IMR-90 (cell line): ENCODE measurements around the gene WEE2. TPM values are rescaled to one million over a fixed set of nuclear protein-coding genes. Genes with fewer than 3 reads are reported as not detected.

Experiments
- ATAC-seq: fragments of 200-7000 bp; cut with Tn5 transposase; 2 replicates; pipeline ENCODE4 v1.9.1; 2020; ENCODE audit warnings: low read depth, mild to moderate bottlenecking, moderate library complexity
- BruUV-seq: library from RNA; stranded (reverse); fragments of 400-500 nt; replicated peaks from 2 replicates; lab custom pipeline; 2021; lab: Mats Ljungman, UMichigan
- CTCF ChIA-PET: fragments of 300-600 bp; formaldehyde crosslinking; extraction: SDS; loops from one replicate; lab custom pipeline; 2021; ENCODE audit warnings: antibody characterized with exemption; lab: Yijun Ruan, JAX
- POLR2A ChIA-PET: fragments of 300-600 bp; sonication (Branson Sonifier 250); formaldehyde crosslinking; loops from one replicate; lab custom pipeline; 2022; ENCODE audit warnings: antibody characterized with exemption; ENCODE audit not compliant: unreplicated experiment; lab: Charles Lee
- DNase-seq: peaks from one replicate; pipeline ENCODE4 v3.0.0; 2013
- H2AFZ ChIP-seq: replicated peaks from 2 replicates; pipeline ENCODE3; 2013; ENCODE audit warnings: low read length, mild to moderate bottlenecking; ENCODE audit not compliant: poor library complexity
- H2AK5ac ChIP-seq: 2 replicates; pipeline ENCODE4 v1.6.1; 2013; ENCODE audit warnings: low read depth, low read length, inconsistent platforms
- H2AK9ac ChIP-seq: replicated peaks from 2 replicates; pipeline ENCODE3; 2013; ENCODE audit warnings: mild to moderate bottlenecking, low read depth, low read length, moderate library complexity; ENCODE audit not compliant: poor library complexity
- H2BK120ac ChIP-seq: 2 replicates; pipeline ENCODE4 v1.6.1; 2013; ENCODE audit warnings: low read depth, low read length, inconsistent platforms
- H2BK15ac ChIP-seq: 3 replicates; pipeline ENCODE4 v1.6.1; 2013; ENCODE audit warnings: low read depth, low read length, inconsistent platforms
- H2BK20ac ChIP-seq: 2 replicates; pipeline ENCODE4 v1.6.1; 2013; ENCODE audit warnings: low read depth, mild to moderate bottlenecking, inconsistent platforms, low read length, moderate library complexity
- H2BK5ac ChIP-seq: 2 replicates; pipeline ENCODE4 v1.6.1; 2013; ENCODE audit warnings: mild to moderate bottlenecking, low read depth, low read length, inconsistent platforms; ENCODE audit not compliant: poor library complexity, severe bottlenecking
- H3K14ac ChIP-seq: replicated peaks from 2 replicates; pipeline ENCODE4 v1.6.1; 2013; ENCODE audit warnings: low read depth, low read length, inconsistent platforms
- H3K18ac ChIP-seq: 2 replicates; pipeline ENCODE4 v1.6.1; 2013; ENCODE audit warnings: low read depth, low read length, control low read depth
- H3K23ac ChIP-seq: 2 replicates; pipeline ENCODE4 v1.6.1; 2013; ENCODE audit warnings: low read depth, low read length, inconsistent platforms
- H3K27ac ChIP-seq: 2 replicates; pipeline ENCODE4 v1.5.1; 2013; ENCODE audit warnings: mild to moderate bottlenecking, control low read depth, low read length; ENCODE audit not compliant: insufficient read depth
- H3K27me3 ChIP-seq: 2 replicates; pipeline ENCODE4 v1.6.1; 2013; ENCODE audit warnings: low read length; ENCODE audit not compliant: control insufficient read depth, insufficient read depth
- H3K36me3 ChIP-seq: 2 replicates; pipeline ENCODE4 v1.6.1; 2013; ENCODE audit warnings: low read length, mixed read lengths; ENCODE audit not compliant: control insufficient read depth, insufficient read depth
- H3K4ac ChIP-seq: 2 replicates; pipeline ENCODE4 v1.6.1; 2013; ENCODE audit warnings: low read depth, low read length, inconsistent platforms
- H3K4me1 ChIP-seq: 2 replicates; pipeline ENCODE4 v1.6.1; 2013; ENCODE audit warnings: low read length, mixed read lengths; ENCODE audit not compliant: control insufficient read depth, insufficient read depth
- H3K4me2 ChIP-seq: 2 replicates; pipeline ENCODE4 v1.6.1; 2013; ENCODE audit warnings: low read depth, mild to moderate bottlenecking, control low read depth, low read length, moderate library complexity
- H3K4me3 ChIP-seq: 2 replicates; pipeline ENCODE4 v1.5.1; 2013; ENCODE audit warnings: low read depth, mild to moderate bottlenecking, control low read depth, low read length, moderate library complexity; ENCODE audit not compliant: insufficient read depth
- H3K56ac ChIP-seq: 2 replicates; pipeline ENCODE4 v1.6.1; 2013; ENCODE audit warnings: low read length, inconsistent platforms; ENCODE audit not compliant: insufficient read depth; ENCODE audit errors: extremely low read depth
- H3K79me1 ChIP-seq, 2 experiments: 2 replicates each; pipeline ENCODE4 v1.6.1; 2013; ENCODE audit warnings: low read length in 2 of 2, inconsistent platforms in 1 of 2, low read depth in 1 of 2
- H3K9ac ChIP-seq: 2 replicates; pipeline ENCODE4 v1.6.1; 2013; ENCODE audit warnings: low read depth, low read length, control low read depth
- H3K9me1 ChIP-seq: 2 replicates; pipeline ENCODE4 v1.6.1; 2013; ENCODE audit warnings: low read length, inconsistent platforms; ENCODE audit not compliant: insufficient read depth
- H3K9me3 ChIP-seq: 2 replicates; pipeline ENCODE4 v1.6.1; 2013; ENCODE audit warnings: low read length; ENCODE audit not compliant: control insufficient read depth, insufficient read depth
- H4K20me1 ChIP-seq: 2 replicates; pipeline ENCODE4 v1.6.1; 2013; ENCODE audit warnings: low read length, inconsistent platforms; ENCODE audit not compliant: insufficient read depth
- H4K5ac ChIP-seq: 2 replicates; pipeline ENCODE4 v1.6.1; 2013; ENCODE audit warnings: mild to moderate bottlenecking, low read depth, low read length, control low read depth
- H4K8ac ChIP-seq, 2 experiments: 2 replicates each; pipeline ENCODE4 v1.6.1; 2013; ENCODE audit warnings: low read depth in 2 of 2, low read length in 2 of 2, control low read depth in 1 of 2, inconsistent platforms in 1 of 2
- H4K91ac ChIP-seq: 2 replicates; pipeline ENCODE4 v1.6.1; 2013; ENCODE audit warnings: low read depth, low read length, inconsistent platforms; ENCODE audit not compliant: insufficient read depth
- CEBPB ChIP-seq: IDR thresholded peaks from 2 replicates; pipeline ENCODE4 v1.6.1; 2012; ENCODE audit warnings: low read depth, low read length, improper control_type of control experiment
- CHD1 ChIP-seq: IDR thresholded peaks from 2 replicates; pipeline ENCODE4 v1.6.1; 2012; ENCODE audit warnings: low read depth, low read length, improper control_type of control experiment
- CTCF ChIP-seq: conservative IDR thresholded peaks from 2 replicates; pipeline ENCODE4 v1.5.1; 2012; ENCODE audit warnings: mild to moderate bottlenecking, low read depth, low read length, improper control_type of control experiment
- FOS ChIP-seq: fragments of 150-350 bp; IDR thresholded peaks from 2 replicates; pipeline ENCODE4 v1.6.1; 2016; ENCODE audit warnings: low read depth, low read length
- MAFK ChIP-seq: IDR thresholded peaks from 2 replicates; pipeline ENCODE4 v1.6.1; 2012; ENCODE audit warnings: low read depth, low read length, improper control_type of control experiment
- MAZ ChIP-seq: IDR thresholded peaks from 2 replicates; pipeline ENCODE4 v1.6.1; 2012; ENCODE audit warnings: low read depth, mild to moderate bottlenecking, low read length, improper control_type of control experiment, moderate library complexity, borderline replicate concordance
- MXI1 ChIP-seq: IDR thresholded peaks from 2 replicates; pipeline ENCODE4 v1.6.1; 2012; ENCODE audit warnings: low read depth, mild to moderate bottlenecking, low read length, moderate library complexity, borderline replicate concordance
- NFE2L2 ChIP-seq: fragments of 150-350 bp; IDR thresholded peaks from 2 replicates; pipeline ENCODE4 v1.6.1; 2016; ENCODE audit warnings: low read depth, mild to moderate bottlenecking, low read length
- POLR2A ChIP-seq: IDR thresholded peaks from 2 replicates; pipeline ENCODE4 v1.6.1; 2012; ENCODE audit warnings: mild to moderate bottlenecking, low read depth, low read length
- RAD21 ChIP-seq: IDR thresholded peaks from 2 replicates; pipeline ENCODE4 v1.6.1; 2012; ENCODE audit warnings: low read length, improper control_type of control experiment
- RCOR1 ChIP-seq: IDR thresholded peaks from 2 replicates; pipeline ENCODE4 v1.6.1; 2012; ENCODE audit warnings: mild to moderate bottlenecking, low read length, improper control_type of control experiment; ENCODE audit not compliant: insufficient replicate concordance
- RFX5 ChIP-seq: IDR thresholded peaks from 2 replicates; pipeline ENCODE4 v1.8.0; 2012; ENCODE audit warnings: low read depth, mild to moderate bottlenecking, low read length, moderate library complexity
- SMC3 ChIP-seq: fragments of 150-350 bp; IDR thresholded peaks from 2 replicates; pipeline ENCODE4 v1.6.1; 2016; ENCODE audit warnings: low read depth, mild to moderate bottlenecking, antibody characterized with exemption, low read length, moderate library complexity
- WGBS, 2 experiments: methylation state at CpG; one replicate each; pipeline versions ENCODE4 v1.1.5 to v1.1.7; 2013; ENCODE audit warnings: missing lambda C conversion rate in 2 of 2; ENCODE audit not compliant: insufficient read length in 1 of 2; ENCODE audit errors: extremely low coverage in 2 of 2; 5-methylcytosine and 5-hydroxymethylcytosine counted together
- dilution Hi-C: fragments of 300-500 bp; cut with HindIII; formaldehyde crosslinking; loops from one replicate; pipeline ENCODE4 v1.14.3; 2018; ENCODE audit warnings: low sequenced_read_pairs; ENCODE audit not compliant: unreplicated experiment
- in situ Hi-C: fragments of 300-500 bp; cut with MboI; formaldehyde crosslinking; loops from 3 replicates; pipeline ENCODE4 v1.14.3; 2019; ENCODE audit warnings: low sequenced_read_pairs, inconsistent platforms, mixed read lengths
- intact Hi-C: fragments of 100-400 bp; cut with micrococcal nuclease; formaldehyde crosslinking; loops from 2 replicates; pipeline ENCODE4 v1.10.0; 2022
- polyA plus RNA-seq, 3 experiments: library from polyadenylated mRNA; depleted of rRNA; stranded (reverse); fragments of >200 nt; gene quantifications; 2 replicates each; pipeline ENCODE4 v1.2.3, GENCODE V29; 2012; ENCODE audit warnings: low replicate concordance in 1 of 3
- total RNA-seq: library from RNA; depleted of rRNA; stranded (reverse); fragments of >200 nt; gene quantifications from 2 replicates; pipeline ENCODE4 v1.2.3, GENCODE V29; 2012
- TF ChIP-seq, protein P1 (sequence below): fragments of 150-350 bp; IDR thresholded peaks from 2 replicates; pipeline ENCODE4 v1.6.1; 2016; ENCODE audit warnings: low read depth, mild to moderate bottlenecking, low read length, moderate library complexity, borderline replicate concordance
- TF ChIP-seq, protein P2 (sequence below): fragments of 150-350 bp; IDR thresholded peaks from 2 replicates; pipeline ENCODE4 v1.6.1; 2017; ENCODE audit warnings: mild to moderate bottlenecking, antibody characterized with exemption, low read length, low read depth

The WEE2 gene
- total and polyA plus RNA-seq, 2 of the 4 experiments (the other 2 are of a cell fraction), result not detected

- H3K18ac ChIP-seq, result no peak overlapping the region
- H3K4me3 ChIP-seq, result no peak overlapping the region
- 55% methylated on average over 5 of the region's 27 CpGs; no CpG with 5 or more reads in 1 of the 2 experiments for WGBS, 2 experiments
- H3K9me3 ChIP-seq, result no peaks in the 10 kb centered on the region
- CTCF ChIA-PET, result no interaction called here
- H3K4me2 ChIP-seq, result no peak overlapping the region
- dilution Hi-C loops, result no loop called here
- POLR2A ChIA-PET, result no interaction called here
- intact Hi-C loops, result no loop called here
- peak overlapping the region; percentile 15 for H2AK9ac ChIP-seq
- no peaks in the 10 kb centered on the region for H3K27me3 ChIP-seq
- H3K4ac ChIP-seq, result no peak overlapping the region
- no peak overlapping the region for H3K14ac ChIP-seq
- H3K9ac ChIP-seq, result no peak overlapping the region
- no peak overlapping the region for H2BK20ac ChIP-seq
- 0 out of 2 replicates have a peak, but pooled peaks cover 3% of the 10 kb centered on the region for H3K9me1 ChIP-seq
- no peak overlapping the region for H2BK15ac ChIP-seq
- no TSS peak for BruUV-seq
- H3K36me3 ChIP-seq, result peaks cover 8% of the 10 kb centered on the region
- H3K79me1 ChIP-seq, result 0 out of 4 replicates have a peak, but pooled peaks cover 3 to 4% of the 10 kb centered on the region in 2 experiments
- no peak overlapping the region for H2BK120ac ChIP-seq
- DNase-seq (no peak), ATAC-seq (no peak)
- no peak overlapping the region for H2BK5ac ChIP-seq
- H3K4me1 ChIP-seq, result no peaks in the 10 kb centered on the region
- H3K23ac ChIP-seq, result no peak overlapping the region
- no peak overlapping the region for H4K8ac ChIP-seq
- no peak overlapping the region for H3K56ac ChIP-seq
- no peak overlapping the region; the same call in 1 of the 2 replicates for H2AK5ac ChIP-seq
- no peaks in the 10 kb centered on the region for H4K20me1 ChIP-seq
- in situ Hi-C loops, result no loop called here
- H4K91ac ChIP-seq, result no peak overlapping the region
- no peak overlapping the region for H3K27ac ChIP-seq
- peak overlapping the region; percentile 26 for H2AFZ ChIP-seq
- no peak overlapping the region for H4K5ac ChIP-seq
- no peak for TF ChIP-seq CEBPB
- TF ChIP-seq RAD21, result no peak
- no peak for TF ChIP-seq POLR2A
- TF ChIP-seq CHD1, result no peak
- TF ChIP-seq, protein P1, sequence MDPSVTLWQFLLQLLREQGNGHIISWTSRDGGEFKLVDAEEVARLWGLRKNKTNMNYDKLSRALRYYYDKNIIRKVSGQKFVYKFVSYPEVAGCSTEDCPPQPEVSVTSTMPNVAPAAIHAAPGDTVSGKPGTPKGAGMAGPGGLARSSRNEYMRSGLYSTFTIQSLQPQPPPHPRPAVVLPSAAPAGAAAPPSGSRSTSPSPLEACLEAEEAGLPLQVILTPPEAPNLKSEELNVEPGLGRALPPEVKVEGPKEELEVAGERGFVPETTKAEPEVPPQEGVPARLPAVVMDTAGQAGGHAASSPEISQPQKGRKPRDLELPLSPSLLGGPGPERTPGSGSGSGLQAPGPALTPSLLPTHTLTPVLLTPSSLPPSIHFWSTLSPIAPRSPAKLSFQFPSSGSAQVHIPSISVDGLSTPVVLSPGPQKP, result no peak
- no peak for TF ChIP-seq SMC3
- no peak for TF ChIP-seq MAFK
- no peak for TF ChIP-seq CTCF
- no peak for TF ChIP-seq MAZ
- no peak for TF ChIP-seq RCOR1
- TF ChIP-seq MXI1, result no peak
- no peak for TF ChIP-seq FOS
- TF ChIP-seq, protein P2, sequence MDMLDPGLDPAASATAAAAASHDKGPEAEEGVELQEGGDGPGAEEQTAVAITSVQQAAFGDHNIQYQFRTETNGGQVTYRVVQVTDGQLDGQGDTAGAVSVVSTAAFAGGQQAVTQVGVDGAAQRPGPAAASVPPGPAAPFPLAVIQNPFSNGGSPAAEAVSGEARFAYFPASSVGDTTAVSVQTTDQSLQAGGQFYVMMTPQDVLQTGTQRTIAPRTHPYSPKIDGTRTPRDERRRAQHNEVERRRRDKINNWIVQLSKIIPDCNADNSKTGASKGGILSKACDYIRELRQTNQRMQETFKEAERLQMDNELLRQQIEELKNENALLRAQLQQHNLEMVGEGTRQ, result no peak
- no peak for TF ChIP-seq NFE2L2
- no peak for TF ChIP-seq RFX5
Observed at GRCh38 chr7:141685285-141686023, 22.7 kb upstream of the WEE2 start.
